Dermis microvascular lymphatic vessel endothelial cell (primary cell): ENCODE results near the gene NPTXR. TPM values are rescaled to one million over a fixed set of nuclear protein-coding genes. Genes with fewer than 3 reads are reported as not detected.
"Not testable (repeated sequence)": the region's sequence is repeated elsewhere in the genome, so short reads cannot be mapped to it uniquely, and the experiment has no call there.

ENCODE experiments used
- DNase-seq, 2 donors: peaks; one replicate each; pipeline versions ENCODE4 v3.0.0 to v3.0.0-alpha.2; 2010; ENCODE audit warnings: low read depth in 2 of 2
- total RNA-seq: library from RNA; depleted of rRNA; stranded (reverse); fragments of >200 nt; gene quantifications from 2 replicates; pipeline ENCODE4 v1.2.1, GENCODE V29; 2014

Gene NPTXR
- total RNA-seq, 1 donor from 2014 or later: 0.13 TPM

DNA sequence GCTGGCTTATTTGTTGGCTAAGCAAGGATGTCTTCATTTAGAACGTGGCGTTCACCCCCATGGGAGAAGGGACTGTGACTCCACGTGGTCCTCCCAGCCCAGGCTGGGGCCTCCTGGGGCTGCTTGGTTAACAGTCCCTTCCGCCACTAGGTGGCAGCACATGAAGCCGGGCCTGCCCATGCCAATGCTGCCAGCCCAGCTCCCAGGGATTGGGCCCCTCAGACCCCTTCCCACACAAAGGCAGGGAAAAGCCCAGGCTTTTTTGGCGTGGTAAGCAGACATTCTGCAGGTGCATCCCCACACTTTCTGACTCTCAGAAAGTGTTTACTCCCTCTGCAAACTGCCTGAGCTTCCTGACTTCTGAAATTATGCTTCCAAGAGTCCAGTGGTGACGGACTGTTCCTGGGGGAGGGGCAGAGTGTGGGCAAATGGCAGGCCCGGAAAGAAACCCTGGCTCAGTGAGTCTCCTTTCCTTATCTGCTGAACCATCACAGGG, 25.1 kb upstream of the NPTXR start:
- peak; percentile 30 to 68 for DNase-seq

DNA sequence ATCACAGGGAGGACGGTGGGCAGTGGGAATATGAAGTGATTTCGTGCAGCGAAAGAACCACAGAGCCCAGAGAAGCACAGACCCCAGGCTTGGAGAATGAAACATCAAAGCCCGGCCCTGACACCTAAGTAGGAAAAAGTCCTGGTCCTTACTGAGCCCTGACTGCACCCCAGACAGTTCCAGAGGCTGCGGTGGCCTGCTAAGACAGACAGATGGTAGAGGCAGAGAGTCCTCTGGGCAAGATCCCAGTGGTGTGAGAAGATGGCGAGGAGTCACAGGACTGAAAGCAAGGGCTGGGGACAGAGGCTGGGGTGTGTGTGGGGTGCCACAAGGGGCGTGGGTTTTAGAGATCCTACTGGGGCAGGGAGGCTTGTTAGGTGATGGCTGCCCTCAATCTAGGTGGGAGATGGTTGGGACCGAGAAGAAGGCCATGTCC, 24.5 kb upstream of the NPTXR start:
- no peak for DNase-seq

DNA sequence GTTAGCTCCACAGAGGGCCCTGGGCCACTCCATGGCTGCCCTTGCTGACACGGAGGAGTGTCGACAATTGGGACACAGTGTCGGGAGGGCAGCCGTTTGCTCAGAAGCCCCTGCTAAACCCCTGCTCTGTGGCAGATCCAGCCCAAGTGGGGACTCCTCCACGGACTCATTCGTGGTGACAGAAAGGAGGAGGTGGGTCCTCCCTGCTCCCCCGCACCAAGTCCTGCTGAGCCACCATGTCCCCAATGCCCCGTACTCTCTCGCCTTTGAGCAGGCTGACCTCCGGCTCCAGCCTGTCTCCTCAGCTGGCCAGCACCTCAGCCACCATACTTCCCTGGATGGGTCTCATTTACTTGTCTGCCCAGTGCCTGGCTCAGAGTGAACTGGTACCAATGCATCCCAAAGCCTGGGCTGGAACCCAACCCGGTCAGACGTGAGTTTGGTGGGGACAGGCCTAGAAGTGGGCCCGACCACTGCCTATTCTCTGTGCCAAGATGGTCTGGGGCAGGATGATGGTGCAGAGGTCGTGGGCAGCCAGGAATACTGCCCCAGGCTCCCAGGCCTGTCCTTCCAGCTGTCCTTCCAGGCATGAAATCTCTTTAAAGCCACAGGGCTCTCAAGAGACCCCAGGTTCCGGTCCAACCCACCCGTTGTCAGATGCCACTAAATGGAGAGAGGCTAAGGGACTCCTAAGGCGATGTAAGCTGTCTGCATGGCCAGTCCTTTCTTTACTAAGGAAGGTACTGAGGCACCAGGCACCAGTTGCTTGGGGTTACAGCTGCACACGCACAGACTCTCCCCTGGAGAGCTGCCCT, 23.9 kb upstream of the NPTXR start:
- no peak for DNase-seq

DNA sequence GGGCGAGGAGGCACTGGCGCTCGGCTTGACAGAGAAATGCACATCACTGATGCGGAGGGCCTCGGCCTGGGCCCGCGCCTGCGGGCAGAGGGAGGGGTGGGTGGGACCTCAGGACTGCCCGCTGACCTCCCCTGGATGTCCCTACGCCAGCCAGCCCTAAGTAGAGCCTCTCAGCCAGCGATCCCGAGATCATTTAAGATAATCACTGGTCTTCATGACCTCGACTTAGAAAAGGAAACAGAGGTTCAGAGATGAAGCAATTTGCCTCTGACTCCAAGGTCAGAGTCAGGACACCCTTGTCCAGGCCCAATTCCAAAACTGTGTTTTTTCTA, 23.3 kb upstream of the NPTXR start:
- no peak for DNase-seq

DNA sequence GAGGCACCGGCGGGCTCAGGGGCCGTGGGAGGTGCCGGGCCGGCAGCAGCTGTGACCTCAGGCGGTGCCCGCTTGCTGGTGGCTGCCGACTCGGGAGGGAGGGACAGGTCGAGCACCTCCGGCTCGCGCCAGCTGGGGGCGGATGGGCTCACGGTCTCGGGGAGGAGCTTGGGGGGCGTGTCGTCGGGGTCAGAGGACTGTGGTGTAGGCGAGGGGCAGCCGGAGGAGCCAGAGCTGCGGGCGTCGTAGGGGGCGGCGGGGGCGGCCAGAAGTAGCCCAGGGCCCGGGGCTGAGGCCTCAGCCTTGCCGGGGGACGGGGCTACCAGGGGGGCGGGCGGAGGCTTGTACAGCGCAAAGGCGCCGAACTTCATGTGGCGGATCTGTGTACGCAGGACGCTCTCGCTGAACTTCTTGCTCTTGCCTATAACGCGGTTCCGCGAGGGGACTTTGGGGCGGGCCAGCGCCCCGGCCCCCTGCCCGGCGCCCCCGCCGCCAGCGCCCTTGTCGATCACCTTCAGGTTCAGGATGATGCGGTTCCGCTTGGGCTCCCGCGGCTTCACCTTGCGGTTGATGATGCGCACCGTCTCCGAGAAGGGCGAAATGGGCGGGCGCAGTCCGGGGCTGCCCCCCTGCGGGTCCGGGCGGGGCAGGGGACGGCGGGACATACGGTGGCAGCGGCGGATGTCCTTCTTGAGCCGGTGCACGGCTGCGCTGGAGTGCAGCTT, 22.7 kb upstream of the NPTXR start:
- DNase-seq: no peak

DNA sequence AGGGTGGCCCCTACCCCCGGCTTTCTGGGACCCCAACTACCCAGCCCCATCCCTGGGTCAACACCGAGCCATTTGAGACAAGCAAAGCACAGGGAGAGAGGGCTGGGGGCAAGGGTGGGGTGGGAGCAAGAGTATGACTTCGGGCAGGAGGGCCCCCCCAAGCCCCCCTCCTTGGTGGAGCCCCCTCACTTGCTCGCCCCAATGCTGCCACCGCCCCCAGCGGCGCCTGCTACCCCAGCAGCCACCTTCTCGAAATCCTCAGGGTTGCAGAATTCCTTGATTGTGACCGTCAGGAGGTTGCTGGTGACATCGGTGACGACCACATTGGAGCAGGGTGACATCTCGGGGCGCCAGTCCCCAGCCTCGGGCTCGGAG, 22.2 kb upstream of the NPTXR start:
- no peak for DNase-seq

DNA sequence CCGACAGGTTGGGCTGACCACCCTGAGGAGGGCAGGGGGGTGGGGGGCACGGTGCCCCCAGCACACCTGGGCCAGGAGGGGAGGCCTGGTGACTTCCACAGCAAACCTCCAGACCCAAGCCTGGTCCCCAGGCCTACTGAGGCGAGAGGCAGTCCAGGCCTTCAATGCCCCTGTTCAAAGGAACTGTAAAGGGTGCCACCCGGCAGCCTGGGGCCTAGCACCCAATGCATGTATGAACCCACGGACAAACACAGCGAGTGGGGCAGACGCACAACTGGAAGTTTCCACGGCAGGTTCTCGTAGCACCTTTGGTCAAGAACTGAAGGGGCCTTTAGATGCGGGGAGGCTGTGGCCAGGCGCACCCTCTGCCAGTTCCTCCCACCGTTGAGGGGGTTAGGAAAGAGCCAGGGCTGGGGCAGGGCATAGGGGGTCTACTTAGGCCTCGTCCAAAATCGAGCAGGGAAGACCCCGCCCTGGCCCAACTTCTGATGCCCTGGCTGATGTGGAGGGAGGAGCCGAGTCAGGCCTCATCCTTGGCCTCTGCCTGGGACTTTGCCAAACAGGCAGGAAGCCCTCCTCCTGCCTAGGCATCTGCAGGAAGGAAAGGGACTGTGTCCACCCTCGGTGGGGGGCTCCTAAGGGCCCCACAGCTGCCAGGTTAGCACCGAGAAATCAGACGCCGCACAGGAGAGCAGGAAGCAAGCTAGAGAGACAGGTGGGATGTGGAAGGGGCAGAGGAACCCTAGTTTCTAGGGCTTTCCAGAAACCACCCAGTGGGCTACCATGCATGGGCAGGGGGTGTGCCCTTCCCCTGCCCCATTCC, 21.6 kb upstream of the NPTXR start:
- DNase-seq: no peak

DNA sequence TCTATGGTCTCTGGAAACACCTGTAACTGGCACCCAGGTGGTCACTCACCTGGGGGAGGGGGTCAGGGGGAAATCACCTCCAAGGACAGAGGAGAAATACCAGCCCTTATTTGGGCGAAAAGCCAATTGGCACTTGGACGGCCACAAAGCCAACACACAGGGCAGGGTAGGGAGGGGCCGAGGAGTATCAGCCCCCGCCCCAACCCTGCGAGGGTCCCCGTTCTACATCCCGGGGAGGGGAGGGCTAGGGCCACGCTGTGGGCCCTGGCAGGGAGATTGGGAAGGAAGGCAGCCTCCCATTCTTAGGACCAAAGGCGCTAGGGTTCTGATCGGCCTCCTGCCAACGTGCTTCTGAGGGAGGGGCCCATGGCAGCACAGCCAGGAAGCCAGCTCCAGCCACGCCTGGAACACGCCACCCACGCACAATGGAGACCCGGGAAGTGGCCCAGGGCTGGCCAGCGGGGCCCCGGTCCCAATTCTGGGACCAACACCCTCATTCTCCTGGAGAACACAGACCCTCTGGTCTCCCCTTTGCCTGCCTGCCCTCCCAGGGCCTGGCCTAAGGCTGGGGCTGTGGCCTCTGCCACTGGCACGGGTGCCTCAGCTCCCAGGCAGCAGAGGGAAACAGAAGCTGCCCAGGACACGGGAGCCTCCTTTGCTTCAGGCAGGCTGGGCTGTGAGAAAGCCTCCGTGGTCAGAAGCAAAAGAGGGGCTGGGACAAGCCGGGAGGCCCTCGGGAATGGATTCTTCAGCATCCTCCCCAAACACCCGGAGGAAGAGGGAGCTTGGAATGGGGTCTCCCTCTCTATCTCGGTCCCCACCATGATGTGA, 20.7 kb upstream of the NPTXR start:
- DNase-seq: peak in 1 of 2 donors; percentile 13

DNA sequence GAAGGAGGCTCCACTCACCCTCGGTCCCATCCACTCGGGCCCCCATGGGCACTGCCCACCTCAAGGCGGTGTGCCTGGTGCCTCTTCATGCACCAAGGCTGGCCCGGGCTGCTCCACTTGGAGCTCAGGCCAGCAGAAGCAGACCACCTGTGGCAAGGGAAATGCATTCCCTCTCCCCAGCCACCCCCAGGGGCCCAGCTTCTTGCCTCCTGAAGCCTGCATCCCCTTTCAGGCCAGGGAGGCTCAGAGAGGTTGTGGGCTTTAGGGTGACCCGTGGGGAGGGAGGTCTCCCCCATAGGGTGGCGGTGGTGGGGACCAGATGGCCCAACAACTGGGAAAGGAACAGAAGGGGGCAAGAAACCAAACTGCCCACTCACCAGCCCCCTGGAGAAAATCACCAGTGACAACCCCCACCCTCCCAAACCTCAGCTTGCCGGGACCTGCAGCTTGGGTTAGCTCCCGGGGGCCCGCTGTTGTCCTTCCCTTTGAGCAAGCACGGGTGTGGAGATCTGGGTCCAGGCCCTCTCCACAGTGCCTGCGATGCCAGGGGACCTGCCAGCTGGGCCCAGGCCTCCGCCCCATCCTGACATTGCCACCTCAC, 19.8 kb upstream of the NPTXR start:
- no peak for DNase-seq

DNA sequence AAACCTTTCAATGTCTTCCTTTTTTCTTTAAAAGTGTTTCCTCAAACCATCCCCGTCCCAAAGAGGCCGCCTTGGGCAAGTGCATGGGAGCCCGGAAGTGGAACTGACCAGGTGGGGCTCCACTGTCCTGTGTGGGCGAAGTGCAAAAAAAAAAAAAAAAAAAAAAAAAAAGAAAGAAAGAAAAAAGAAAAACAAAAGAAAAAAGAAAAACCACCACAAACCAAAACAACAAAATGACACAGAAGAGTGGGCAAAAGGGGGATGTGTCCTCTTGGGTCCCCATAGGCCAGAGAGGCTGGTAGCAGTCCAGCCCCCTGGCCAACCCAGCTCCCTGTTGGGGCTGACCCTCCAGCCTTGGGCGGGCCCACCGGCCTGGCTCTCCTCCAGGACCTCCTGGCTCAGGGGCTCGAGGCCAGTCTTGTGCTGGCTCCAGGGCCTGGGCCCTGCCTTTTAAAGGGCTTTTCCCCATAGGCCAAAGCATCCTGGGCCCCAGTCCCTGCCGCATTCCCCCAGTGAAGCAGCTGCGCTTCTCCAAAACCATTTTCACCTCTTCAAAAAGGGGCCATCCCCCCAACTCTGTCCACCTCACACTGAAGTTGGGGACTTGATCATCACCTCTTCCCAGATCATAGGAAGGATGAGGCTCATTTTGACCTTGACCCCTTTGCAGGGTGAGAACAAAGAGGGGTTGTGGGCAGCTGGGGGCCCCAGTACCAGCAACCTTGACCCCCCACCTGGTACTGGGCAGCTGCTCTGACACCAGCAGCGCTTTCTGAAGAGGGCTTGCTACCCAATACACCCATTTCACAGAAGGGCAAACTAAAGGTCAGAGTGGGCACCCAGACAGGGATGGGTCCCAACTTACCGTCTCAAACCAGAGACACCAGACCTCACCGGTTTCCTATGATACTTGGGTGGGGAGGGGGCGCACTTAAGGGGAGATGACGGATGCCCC, 18.8 kb upstream of the NPTXR start:
- DNase-seq: no peak

DNA sequence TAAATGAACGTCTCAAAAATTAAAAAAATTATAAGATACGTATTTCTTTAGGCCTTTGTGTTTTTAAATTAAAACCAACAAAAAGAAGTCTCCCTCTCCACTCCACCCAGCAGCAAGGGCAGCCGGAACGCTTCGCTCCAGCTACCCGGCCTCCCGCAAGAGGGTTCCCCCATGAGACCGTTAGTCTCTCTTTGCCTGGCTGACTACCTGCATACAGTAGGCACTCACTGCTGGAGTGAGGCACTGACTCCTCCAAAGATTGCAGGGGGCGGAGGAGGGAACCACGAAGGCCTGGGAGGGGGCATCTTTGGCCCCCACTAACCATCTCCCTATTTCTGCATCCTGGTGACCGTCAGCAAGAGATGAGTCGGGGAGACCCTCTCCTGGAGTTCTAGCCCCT, 18.1 kb upstream of the NPTXR start:
- no peak for DNase-seq

DNA sequence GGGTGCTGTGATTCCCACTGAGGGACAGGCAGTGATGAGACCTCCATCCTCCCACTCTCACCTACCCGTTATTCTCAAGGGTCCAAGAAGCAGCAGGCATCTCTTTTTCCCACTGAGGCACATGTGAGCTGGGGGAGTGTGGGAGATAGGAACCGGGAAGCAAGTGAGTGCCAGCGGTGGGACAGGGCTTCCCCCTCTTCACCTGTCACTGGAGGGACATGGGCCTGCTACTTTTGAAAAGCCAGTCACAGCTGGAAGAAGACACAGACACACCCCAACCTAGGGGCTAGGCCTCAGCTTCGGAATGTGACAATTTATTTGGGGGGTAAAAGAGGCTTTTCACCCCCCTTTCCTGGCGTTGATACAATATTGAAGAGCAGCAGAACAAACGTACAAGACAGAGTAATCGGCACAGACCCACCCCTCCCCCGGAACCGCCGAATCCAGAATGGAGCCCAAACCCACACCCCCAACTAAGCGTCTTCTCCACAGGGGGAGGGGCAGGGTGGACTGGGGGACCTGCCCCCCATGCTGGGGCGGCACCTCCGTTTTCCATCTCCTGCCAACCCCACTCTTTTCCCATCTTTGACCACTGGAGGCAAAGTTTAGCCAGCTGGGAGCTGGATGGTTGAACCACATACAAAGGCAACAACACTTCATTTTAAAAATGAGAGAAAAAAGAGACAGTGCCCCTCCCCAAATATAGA, 17.5 kb upstream of the NPTXR start:
- DNase-seq: no peak

DNA sequence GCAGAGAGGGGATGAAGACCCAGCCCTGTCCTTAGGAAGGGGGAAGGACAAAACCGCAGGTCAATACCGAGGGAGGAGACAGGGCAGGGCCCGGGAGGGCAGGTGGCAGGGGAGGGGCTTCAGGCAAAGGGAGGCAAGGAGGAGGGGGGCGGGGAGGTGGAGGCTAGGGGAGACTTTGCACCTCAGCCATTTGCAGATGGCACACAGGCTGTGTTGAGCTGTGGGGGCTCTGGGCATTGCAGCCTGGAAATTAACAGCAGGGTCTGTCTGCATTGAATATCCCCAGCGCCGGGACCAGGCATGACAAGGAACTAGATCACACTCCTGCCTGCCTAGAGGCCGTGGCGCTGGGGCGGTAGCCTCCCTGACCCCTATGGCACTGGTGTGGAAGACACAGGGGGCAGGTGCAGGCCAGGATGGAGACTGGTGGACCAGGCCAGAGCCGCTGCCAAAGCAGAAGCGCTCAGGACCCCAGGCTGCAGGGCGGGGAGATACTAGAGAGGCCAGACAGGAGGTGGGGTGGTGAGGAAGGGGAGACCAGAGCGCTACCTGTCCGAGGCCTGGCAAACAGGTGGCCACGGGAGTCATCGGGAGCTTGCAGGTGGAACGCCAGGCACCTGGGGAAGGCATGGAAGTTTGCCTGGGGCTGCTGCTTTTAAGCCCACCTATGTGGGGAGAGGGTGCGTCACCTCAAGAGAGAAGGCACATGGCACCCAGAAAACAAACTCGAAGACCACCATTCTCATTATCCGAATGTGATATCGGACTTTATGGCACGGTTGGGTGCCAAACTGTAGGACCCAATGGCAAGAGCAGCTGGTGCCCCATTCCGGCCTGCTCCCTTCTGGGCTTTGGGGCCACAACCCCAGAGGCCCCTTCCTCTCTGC, 16.7 kb upstream of the NPTXR start:
- no peak for DNase-seq

DNA sequence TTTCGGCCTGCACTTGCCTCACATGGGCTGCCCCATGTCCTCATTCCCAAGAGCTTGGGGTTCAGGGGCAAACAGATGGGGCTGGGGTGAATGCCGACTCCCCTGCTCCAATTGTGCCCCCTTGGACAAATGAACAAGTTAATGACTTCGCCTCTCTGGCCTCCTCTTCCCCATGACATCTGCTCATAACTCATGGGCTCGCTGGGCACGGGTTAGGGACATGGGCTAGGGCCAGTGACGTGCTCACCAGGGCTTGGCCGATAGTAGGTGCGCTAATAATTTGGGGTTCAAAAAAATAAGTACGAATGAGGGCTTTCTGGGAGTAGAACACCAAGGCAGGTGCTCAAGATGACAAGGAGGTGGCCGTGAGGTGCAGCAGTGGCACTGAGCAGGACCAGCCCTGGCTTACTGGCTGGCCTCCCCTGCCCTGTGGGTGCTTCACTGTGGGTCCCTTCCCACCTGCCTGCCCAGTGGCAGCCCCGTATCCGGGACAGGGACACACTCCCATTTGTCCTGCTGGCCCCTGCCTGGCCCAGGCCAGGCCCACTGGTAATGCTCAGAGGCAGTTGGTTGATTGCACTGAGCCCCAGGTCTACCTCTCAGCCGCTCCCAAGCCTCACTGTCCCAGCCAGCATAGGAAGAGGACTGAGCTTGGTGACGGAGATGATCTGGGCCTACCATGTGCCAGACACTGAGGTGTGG, 15.9 kb upstream of the NPTXR start:
- no peak for DNase-seq

DNA sequence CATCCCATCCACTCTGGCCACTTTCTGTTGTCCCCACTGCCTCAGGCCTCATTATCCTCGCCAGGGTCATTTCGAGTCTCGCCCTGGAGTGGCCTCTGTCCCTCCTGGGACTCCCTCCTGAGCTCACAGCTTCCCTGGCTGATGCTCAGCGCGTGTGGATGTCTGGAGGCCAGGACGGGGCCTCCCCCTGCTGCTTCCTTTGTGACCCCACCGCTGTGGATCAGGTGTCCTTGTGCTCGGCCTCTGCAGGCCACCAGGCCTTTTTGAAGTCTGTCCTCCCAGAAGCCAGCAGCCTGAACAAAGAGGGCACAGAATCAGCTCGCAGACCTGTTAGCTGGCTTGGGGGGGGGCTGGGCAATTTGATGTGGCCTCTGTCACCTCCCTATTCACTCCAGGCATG, 14.7 kb upstream of the NPTXR start:
- DNase-seq: no peak

DNA sequence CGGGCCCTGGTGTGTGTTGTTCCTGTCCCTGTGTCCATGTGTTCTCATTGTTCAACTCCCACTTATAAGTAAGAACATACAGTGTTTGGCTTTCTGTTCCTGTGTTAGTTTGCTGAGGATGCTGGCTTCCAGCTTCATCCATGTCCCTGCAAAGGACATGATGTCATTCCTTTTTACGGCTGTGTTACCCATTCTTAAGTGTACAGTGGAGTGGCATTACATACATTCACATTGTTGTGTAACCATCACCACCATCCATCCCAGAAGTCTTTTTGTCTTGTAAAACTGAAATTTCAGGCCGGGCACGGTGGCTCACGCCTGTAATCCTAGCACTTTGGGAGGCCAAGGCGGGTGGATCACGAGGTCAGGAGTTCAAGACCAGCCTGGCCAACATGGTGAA, 10.6 kb upstream of the NPTXR start:
- not testable (repeated sequence) for DNase-seq

DNA sequence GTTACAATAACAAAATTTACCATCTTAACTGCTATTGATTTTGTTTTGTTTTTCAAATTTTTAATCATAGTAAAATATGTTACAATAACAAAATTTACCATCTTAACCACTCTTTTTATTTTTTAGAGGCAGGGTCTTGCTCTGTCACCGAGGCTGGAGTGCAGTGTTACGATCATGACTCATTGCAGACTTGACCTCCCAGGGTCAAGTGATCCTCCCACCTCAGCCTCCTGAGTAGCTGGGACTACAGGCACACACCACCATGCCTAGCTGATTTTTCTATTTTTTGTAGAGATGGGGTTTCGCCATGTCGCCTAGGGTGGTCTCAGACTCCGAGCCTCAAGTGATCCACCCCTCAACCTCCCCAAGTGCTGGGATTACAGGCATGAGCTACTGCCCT, 10.1 kb upstream of the NPTXR start:
- not testable (repeated sequence) for DNase-seq
